ENCODE data around the gene PRR5L.

Gene PRR5L

GRCh38 chr11:36459046-36459445 lies 163.0 kb downstream of the PRR5L start:
- DNase-seq: no peak
- no peak overlapping the region for H3K9ac ChIP-seq (ENCODE audit: low read length)
- TF ChIP-seq CTCF (IDR thresholded peaks at IDR 0.05; ENCODE audit: low read length) (no peak), EZH2 (optimal IDR thresholded peaks at IDR 0.05; ENCODE audit: low read depth, low read length) (no peak), EZH2phosphoT487 (IDR thresholded peaks at IDR 0.05; ENCODE audit: low read length) (no peak)
- H3K27ac ChIP-seq (ENCODE audit: low read length): no peak overlapping the region
- no peak overlapping the region for H2AFZ ChIP-seq (ENCODE audit: low read length)
- H3K9me2 ChIP-seq (replicated peaks; ENCODE audit: insufficient read depth, low read length): no peaks in the 10 kb centered on the region
- H3F3A ChIP-seq (ENCODE audit: insufficient read depth, low read length): no peaks in the 10 kb centered on the region
- H3K4me2 ChIP-seq (ENCODE audit: low read depth, low read length): no peak overlapping the region
- H4K20me1 ChIP-seq (ENCODE audit: insufficient read depth, low read length): no peaks in the 10 kb centered on the region
- no peaks in the 10 kb centered on the region for H3K36me3 ChIP-seq (replicated peaks; ENCODE audit: insufficient read depth, low read length)
- no peak overlapping the region for H3K4me3 ChIP-seq (ENCODE audit: low read length)
- no peaks in the 10 kb centered on the region for H3K4me1 ChIP-seq (ENCODE audit: low read length)
- H3K9me3 ChIP-seq (replicated peaks; ENCODE audit: insufficient read depth, low read length): no peaks in the 10 kb centered on the region
- H3K27me3 ChIP-seq (replicated peaks; ENCODE audit: insufficient read depth, low read length): no peaks in the 10 kb centered on the region
- no peaks in the 10 kb centered on the region for H3K79me2 ChIP-seq (ENCODE audit: low read length)

GRCh38 chr11:36460220-36460619 lies 164.1 kb downstream of the PRR5L start:
- Histone ChIP-seq H3K4me3 (ENCODE audit: low read length) (no peak overlapping the region), H3K79me2 (ENCODE audit: low read length) (no peaks in the 10 kb centered on the region), H3K9ac (ENCODE audit: low read length) (no peak overlapping the region), H3K36me3 (replicated peaks; ENCODE audit: insufficient read depth, low read length) (no peaks in the 10 kb centered on the region), H3K4me1 (ENCODE audit: low read length) (no peaks in the 10 kb centered on the region), H3K9me2 (replicated peaks; ENCODE audit: insufficient read depth, low read length) (no peaks in the 10 kb centered on the region), H3F3A (ENCODE audit: insufficient read depth, low read length) (no peaks in the 10 kb centered on the region), H3K9me3 (replicated peaks; ENCODE audit: insufficient read depth, low read length) (no peaks in the 10 kb centered on the region), H3K27me3 (replicated peaks; ENCODE audit: insufficient read depth, low read length) (no peaks in the 10 kb centered on the region), H3K27ac (ENCODE audit: low read length) (no peak overlapping the region), H3K4me2 (ENCODE audit: low read depth, low read length) (no peak overlapping the region), H2AFZ (ENCODE audit: low read length) (no peak overlapping the region), H4K20me1 (ENCODE audit: insufficient read depth, low read length) (no peaks in the 10 kb centered on the region)
- TF ChIP-seq EZH2 (optimal IDR thresholded peaks at IDR 0.05; ENCODE audit: low read depth, low read length): no peak
- TF ChIP-seq CTCF (IDR thresholded peaks at IDR 0.05; ENCODE audit: low read length): no peak
- TF ChIP-seq EZH2phosphoT487 (IDR thresholded peaks at IDR 0.05; ENCODE audit: low read length): no peak
- no peak for DNase-seq

GRCh38 chr11:36462321-36462720 lies 166.2 kb downstream of the PRR5L start:
- H3K4me3 ChIP-seq (ENCODE audit: low read length): no peak overlapping the region
- no peaks in the 10 kb centered on the region for H3K9me2 ChIP-seq (replicated peaks; ENCODE audit: insufficient read depth, low read length)
- H3K9ac ChIP-seq (ENCODE audit: low read length): no peak overlapping the region
- H3K36me3 ChIP-seq (replicated peaks; ENCODE audit: insufficient read depth, low read length): no peaks in the 10 kb centered on the region
- H4K20me1 ChIP-seq (ENCODE audit: insufficient read depth, low read length): no peaks in the 10 kb centered on the region
- H3K27me3 ChIP-seq (replicated peaks; ENCODE audit: insufficient read depth, low read length): no peaks in the 10 kb centered on the region
- no peak overlapping the region for H3K27ac ChIP-seq (ENCODE audit: low read length)
- H3K4me2 ChIP-seq (ENCODE audit: low read depth, low read length): no peak overlapping the region
- no peak for TF ChIP-seq EZH2phosphoT487 (IDR thresholded peaks at IDR 0.05; ENCODE audit: low read length)
- no peak for TF ChIP-seq EZH2 (optimal IDR thresholded peaks at IDR 0.05; ENCODE audit: low read depth, low read length)
- TF ChIP-seq CTCF (IDR thresholded peaks at IDR 0.05; ENCODE audit: low read length): no peak
- H3F3A ChIP-seq (ENCODE audit: insufficient read depth, low read length): no peaks in the 10 kb centered on the region
- no peaks in the 10 kb centered on the region for H3K4me1 ChIP-seq (ENCODE audit: low read length)
- no peaks in the 10 kb centered on the region for H3K9me3 ChIP-seq (replicated peaks; ENCODE audit: insufficient read depth, low read length)
- no peaks in the 10 kb centered on the region for H3K79me2 ChIP-seq (ENCODE audit: low read length)
- no peak for DNase-seq
- H2AFZ ChIP-seq (ENCODE audit: low read length): no peak overlapping the region

Data from MM.1S (cell line).